Measurements from ENCODE around the gene MIF.
"Not testable (repeated sequence)": the region's sequence is repeated elsewhere in the genome, so short reads cannot be mapped to it uniquely, and the experiment has no call there.

MIF gene

GRCh38 chr22:23862103-23862502, 32.1 kb upstream of the MIF start:
- H3K27me3 ChIP-seq (ENCODE audit: insufficient read depth, insufficient read length) = no peaks in the 10 kb centered on the region
- no peak overlapping the region for H3K4me3 ChIP-seq (ENCODE audit: insufficient read length, low read depth)
- no peaks in the 10 kb centered on the region for H3K4me1 ChIP-seq (ENCODE audit: insufficient read depth, insufficient read length)
- TF ChIP-seq YY1 (IDR thresholded peaks at IDR 0.05; ENCODE audit: insufficient read depth, insufficient read length) = no peak
- TF ChIP-seq ZNF274 (IDR thresholded peaks at IDR 0.05; ENCODE audit: low read depth, low read length) = no peak
- TF ChIP-seq SUZ12 (IDR thresholded peaks at IDR 0.05; ENCODE audit: extremely low read depth, insufficient read depth, insufficient read length) = no peak
- no peak for DNase-seq (ENCODE audit: low read depth, low spot score)
- H3K36me3 ChIP-seq (ENCODE audit: insufficient read depth, insufficient read length, low read length) = peaks cover 4% of the 10 kb centered on the region
- H3K9ac ChIP-seq (ENCODE audit: insufficient read length, low read depth) = no peak overlapping the region
- no peaks in the 10 kb centered on the region for H3K9me3 ChIP-seq (ENCODE audit: insufficient read depth, low read length)

GRCh38 chr22:23864499-23865154, 29.6 kb upstream of the MIF start:
- not testable (repeated sequence) for H3K9me3 ChIP-seq (ENCODE audit: insufficient read depth, low read length); DNase-seq (ENCODE audit: low read depth, low spot score); H3K27me3 ChIP-seq (ENCODE audit: insufficient read depth, insufficient read length)

GRCh38 chr22:23868580-23868979, 25.6 kb upstream of the MIF start:
- Histone ChIP-seq H3K9me3 (ENCODE audit: insufficient read depth, low read length) (no peaks in the 10 kb centered on the region), H3K9ac (ENCODE audit: insufficient read length, low read depth) (no peak overlapping the region), H3K4me3 (ENCODE audit: insufficient read length, low read depth) (no peak overlapping the region), H3K4me1 (ENCODE audit: insufficient read depth, insufficient read length) (no peaks in the 10 kb centered on the region), H3K36me3 (ENCODE audit: insufficient read depth, insufficient read length, low read length) (peaks cover 27% of the 10 kb centered on the region), H3K27me3 (ENCODE audit: insufficient read depth, insufficient read length) (no peaks in the 10 kb centered on the region)
- DNase-seq (ENCODE audit: low read depth, low spot score) = no peak
- TF ChIP-seq SUZ12 (IDR thresholded peaks at IDR 0.05; ENCODE audit: extremely low read depth, insufficient read depth, insufficient read length) (no peak), YY1 (IDR thresholded peaks at IDR 0.05; ENCODE audit: insufficient read depth, insufficient read length) (no peak), ZNF274 (IDR thresholded peaks at IDR 0.05; ENCODE audit: low read depth, low read length) (no peak)

More at GRCh38 chr22:23864499-23865154, 29.6 kb upstream of the MIF start:
- H3K4me1 ChIP-seq (ENCODE audit: insufficient read depth, insufficient read length); H3K9ac ChIP-seq (ENCODE audit: insufficient read length, low read depth); H3K4me3 ChIP-seq (ENCODE audit: insufficient read length, low read depth): not testable (repeated sequence)
- peaks cover 24% of the 10 kb centered on the region for H3K36me3 ChIP-seq (ENCODE audit: insufficient read depth, insufficient read length, low read length)

- no peaks in the 10 kb centered on the region for H3K27me3 ChIP-seq (ENCODE audit: insufficient read depth, insufficient read length)
- TF ChIP-seq SUZ12 (IDR thresholded peaks at IDR 0.05; ENCODE audit: extremely low read depth, insufficient read depth, insufficient read length) (no peak), ZNF274 (IDR thresholded peaks at IDR 0.05; ENCODE audit: low read depth, low read length) (no peak), YY1 (IDR thresholded peaks at IDR 0.05; ENCODE audit: insufficient read depth, insufficient read length) (no peak)
These were observed 19.3 kb upstream of the MIF start for GRCh38 chr22:23874871-23875270.

GRCh38 chr22:23875801-23876200, 18.4 kb upstream of the MIF start:
- no peak for TF ChIP-seq ZNF274 (IDR thresholded peaks at IDR 0.05; ENCODE audit: low read depth, low read length)
- no peak for TF ChIP-seq YY1 (IDR thresholded peaks at IDR 0.05; ENCODE audit: insufficient read depth, insufficient read length)
- H3K4me1 ChIP-seq (ENCODE audit: insufficient read depth, insufficient read length) = no peaks in the 10 kb centered on the region
- H3K36me3 ChIP-seq (ENCODE audit: insufficient read depth, insufficient read length, low read length) = peaks cover 25% of the 10 kb centered on the region
- no peaks in the 10 kb centered on the region for H3K9me3 ChIP-seq (ENCODE audit: insufficient read depth, low read length)
- H3K9ac ChIP-seq (ENCODE audit: insufficient read length, low read depth) = no peak overlapping the region
- no peak for DNase-seq (ENCODE audit: low read depth, low spot score)
- no peak overlapping the region for H3K4me3 ChIP-seq (ENCODE audit: insufficient read length, low read depth)
- no peaks in the 10 kb centered on the region for H3K27me3 ChIP-seq (ENCODE audit: insufficient read depth, insufficient read length)

More at GRCh38 chr22:23874871-23875270, 19.3 kb upstream of the MIF start:
- no peak for DNase-seq (ENCODE audit: low read depth, low spot score)
- Histone ChIP-seq H3K4me1 (ENCODE audit: insufficient read depth, insufficient read length) (no peaks in the 10 kb centered on the region), H3K9me3 (ENCODE audit: insufficient read depth, low read length) (no peaks in the 10 kb centered on the region), H3K9ac (ENCODE audit: insufficient read length, low read depth) (no peak overlapping the region), H3K4me3 (ENCODE audit: insufficient read length, low read depth) (no peak overlapping the region), H3K36me3 (ENCODE audit: insufficient read depth, insufficient read length, low read length) (peaks cover 30% of the 10 kb centered on the region)

- no peak for DNase-seq (ENCODE audit: low read depth, low spot score)
- Histone ChIP-seq H3K36me3 (ENCODE audit: insufficient read depth, insufficient read length, low read length) (peaks cover 26% of the 10 kb centered on the region), H3K27me3 (ENCODE audit: insufficient read depth, insufficient read length) (no peaks in the 10 kb centered on the region)
These were observed 16.6 kb upstream of the MIF start for GRCh38 chr22:23877566-23877965.

GRCh38 chr22:23878219-23878618, 16.0 kb upstream of the MIF start:
- no peak for TF ChIP-seq SUZ12 (IDR thresholded peaks at IDR 0.05; ENCODE audit: extremely low read depth, insufficient read depth, insufficient read length)
- TF ChIP-seq ZNF274 (IDR thresholded peaks at IDR 0.05; ENCODE audit: low read depth, low read length) = no peak
- no peak for TF ChIP-seq YY1 (IDR thresholded peaks at IDR 0.05; ENCODE audit: insufficient read depth, insufficient read length)
- no peaks in the 10 kb centered on the region for H3K4me1 ChIP-seq (ENCODE audit: insufficient read depth, insufficient read length)
- no peak overlapping the region for H3K4me3 ChIP-seq (ENCODE audit: insufficient read length, low read depth)
- H3K9ac ChIP-seq (ENCODE audit: insufficient read length, low read depth) = no peak overlapping the region
- no peak for DNase-seq (ENCODE audit: low read depth, low spot score)
- H3K36me3 ChIP-seq (ENCODE audit: insufficient read depth, insufficient read length, low read length) = peaks cover 29% of the 10 kb centered on the region
- H3K9me3 ChIP-seq (ENCODE audit: insufficient read depth, low read length) = no peaks in the 10 kb centered on the region
- H3K27me3 ChIP-seq (ENCODE audit: insufficient read depth, insufficient read length) = no peaks in the 10 kb centered on the region

More at GRCh38 chr22:23877566-23877965, 16.6 kb upstream of the MIF start:
- no peak overlapping the region for H3K4me3 ChIP-seq (ENCODE audit: insufficient read length, low read depth)
- no peaks in the 10 kb centered on the region for H3K4me1 ChIP-seq (ENCODE audit: insufficient read depth, insufficient read length)
- TF ChIP-seq YY1 (IDR thresholded peaks at IDR 0.05; ENCODE audit: insufficient read depth, insufficient read length) (no peak), ZNF274 (IDR thresholded peaks at IDR 0.05; ENCODE audit: low read depth, low read length) (no peak), SUZ12 (IDR thresholded peaks at IDR 0.05; ENCODE audit: extremely low read depth, insufficient read depth, insufficient read length) (no peak)
- no peaks in the 10 kb centered on the region for H3K9me3 ChIP-seq (ENCODE audit: insufficient read depth, low read length)
- no peak overlapping the region for H3K9ac ChIP-seq (ENCODE audit: insufficient read length, low read depth)

Data from NT2/D1 (cell line).